ENCODE data around the gene COBLL1.
A peak's percentile ranks its signal among the peaks of the same experiment; 100 is the strongest.

COBLL1 gene

DNA sequence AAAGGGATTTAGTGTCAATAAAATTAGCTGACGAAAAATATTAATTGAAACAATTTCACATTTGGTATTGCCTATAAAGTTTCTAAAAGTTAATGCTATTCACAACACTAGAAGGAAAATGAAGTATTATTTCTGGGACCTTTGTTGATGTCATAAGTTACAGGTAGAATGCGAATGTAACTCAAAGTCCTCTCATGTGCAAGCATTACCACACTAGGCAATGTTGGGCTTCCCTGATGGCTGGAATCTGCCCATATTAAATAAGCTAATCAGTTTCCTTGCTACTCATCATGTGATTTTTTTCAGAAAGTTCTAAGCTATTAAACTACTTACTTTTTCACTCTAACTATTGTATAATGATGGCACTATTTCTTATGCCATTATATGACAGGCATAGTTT, 44.6 kb downstream of the COBLL1 start:
- H3K4me3 ChIP-seq (ENCODE audit: low read length), result no peak overlapping the region
- TF ChIP-seq, protein P1, sequence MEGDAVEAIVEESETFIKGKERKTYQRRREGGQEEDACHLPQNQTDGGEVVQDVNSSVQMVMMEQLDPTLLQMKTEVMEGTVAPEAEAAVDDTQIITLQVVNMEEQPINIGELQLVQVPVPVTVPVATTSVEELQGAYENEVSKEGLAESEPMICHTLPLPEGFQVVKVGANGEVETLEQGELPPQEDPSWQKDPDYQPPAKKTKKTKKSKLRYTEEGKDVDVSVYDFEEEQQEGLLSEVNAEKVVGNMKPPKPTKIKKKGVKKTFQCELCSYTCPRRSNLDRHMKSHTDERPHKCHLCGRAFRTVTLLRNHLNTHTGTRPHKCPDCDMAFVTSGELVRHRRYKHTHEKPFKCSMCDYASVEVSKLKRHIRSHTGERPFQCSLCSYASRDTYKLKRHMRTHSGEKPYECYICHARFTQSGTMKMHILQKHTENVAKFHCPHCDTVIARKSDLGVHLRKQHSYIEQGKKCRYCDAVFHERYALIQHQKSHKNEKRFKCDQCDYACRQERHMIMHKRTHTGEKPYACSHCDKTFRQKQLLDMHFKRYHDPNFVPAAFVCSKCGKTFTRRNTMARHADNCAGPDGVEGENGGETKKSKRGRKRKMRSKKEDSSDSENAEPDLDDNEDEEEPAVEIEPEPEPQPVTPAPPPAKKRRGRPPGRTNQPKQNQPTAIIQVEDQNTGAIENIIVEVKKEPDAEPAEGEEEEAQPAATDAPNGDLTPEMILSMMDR (conservative IDR thresholded peaks at IDR 0.05; ENCODE audit: low read length), result no peak
- no peak for DNase-seq (ENCODE audit: low read depth)

DNA sequence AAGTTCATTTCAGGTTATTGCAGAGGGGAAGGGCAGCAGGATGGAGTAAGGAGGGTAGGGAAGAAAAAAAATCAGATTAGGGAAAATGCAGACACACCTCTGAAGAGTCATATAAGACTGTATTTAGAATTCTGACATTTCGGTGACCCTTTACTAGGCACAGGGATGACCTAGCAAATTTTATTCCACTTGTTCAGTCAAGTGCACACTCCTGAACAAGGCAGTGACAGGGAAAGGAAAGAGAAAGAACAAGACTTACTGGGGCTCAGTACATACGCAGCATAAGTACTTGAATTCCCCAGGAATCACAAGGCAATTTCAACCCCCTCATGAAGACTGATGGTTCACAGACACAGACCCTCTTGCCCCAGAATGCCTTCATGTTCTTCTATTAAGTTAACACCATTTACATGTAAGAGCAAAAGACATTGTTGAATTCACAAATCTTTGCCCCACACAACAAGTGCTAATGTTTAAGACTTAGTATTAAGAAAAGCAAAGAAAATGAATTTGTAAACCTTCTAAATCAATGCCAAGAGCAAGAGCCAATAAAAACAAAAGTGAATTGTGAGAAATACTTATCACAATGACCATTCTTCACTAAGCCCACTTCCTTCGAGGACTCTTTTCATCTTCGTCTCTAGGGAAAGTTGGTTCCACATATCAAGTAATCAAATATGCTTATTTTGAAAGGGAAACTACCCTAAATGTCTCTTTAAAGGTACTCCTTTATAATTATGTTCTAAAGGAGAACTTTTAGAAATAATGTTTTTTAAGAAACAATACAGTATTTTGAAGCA, 47.0 kb downstream of the COBLL1 start:
- TF ChIP-seq, protein P1 (conservative IDR thresholded peaks at IDR 0.05; ENCODE audit: low read length), result no peak
- no peak overlapping the region for H3K4me3 ChIP-seq (ENCODE audit: low read length)
- no peak for DNase-seq (ENCODE audit: low read depth)

DNA sequence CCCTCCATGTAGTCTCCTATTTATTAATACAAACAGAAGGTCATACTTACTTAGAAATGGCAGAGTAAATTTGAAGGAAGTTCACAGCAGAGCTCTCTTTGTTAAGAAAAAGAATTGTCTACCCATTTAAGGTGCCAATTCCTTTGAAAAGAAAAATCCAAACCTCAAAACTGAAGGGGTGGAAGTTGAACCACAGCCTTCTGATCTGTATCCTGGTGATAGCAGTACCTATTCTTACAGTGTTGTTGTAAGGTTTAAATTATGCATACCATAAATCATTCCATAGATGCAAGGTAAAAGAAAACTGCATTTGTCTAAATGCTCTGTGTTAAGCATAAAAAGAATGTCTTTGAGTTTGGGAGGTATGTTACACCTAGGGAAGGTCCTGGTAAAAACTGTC, 47.6 kb downstream of the COBLL1 start:
- H3K4me3 ChIP-seq (ENCODE audit: low read length), result no peak overlapping the region
- no peak for DNase-seq (ENCODE audit: low read depth)
- TF ChIP-seq, protein P1 (conservative IDR thresholded peaks at IDR 0.05; ENCODE audit: low read length), result no peak

DNA sequence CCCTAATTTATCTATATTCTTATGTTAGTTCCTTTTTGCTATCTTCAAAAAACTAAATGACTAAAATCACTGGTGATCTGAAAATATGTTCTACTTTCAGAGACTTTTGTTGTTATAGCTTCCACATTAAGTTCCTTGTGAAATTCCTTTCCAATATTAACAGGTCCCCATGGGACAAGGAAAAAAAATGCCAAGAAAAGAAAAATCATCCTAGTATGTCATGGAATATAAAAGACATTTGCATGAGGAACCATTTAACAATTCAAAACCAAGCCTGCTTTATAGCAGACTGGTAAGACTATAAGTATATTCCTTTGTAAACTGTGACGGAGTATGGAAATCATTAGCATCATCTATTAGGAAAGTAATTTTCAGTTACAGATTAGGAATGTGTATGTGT, 48.1 kb downstream of the COBLL1 start:
- H3K4me3 ChIP-seq (ENCODE audit: low read length), result no peak overlapping the region
- DNase-seq (ENCODE audit: low read depth), result peak; percentile 44
- TF ChIP-seq, protein P1 (conservative IDR thresholded peaks at IDR 0.05; ENCODE audit: low read length), result no peak

DNA sequence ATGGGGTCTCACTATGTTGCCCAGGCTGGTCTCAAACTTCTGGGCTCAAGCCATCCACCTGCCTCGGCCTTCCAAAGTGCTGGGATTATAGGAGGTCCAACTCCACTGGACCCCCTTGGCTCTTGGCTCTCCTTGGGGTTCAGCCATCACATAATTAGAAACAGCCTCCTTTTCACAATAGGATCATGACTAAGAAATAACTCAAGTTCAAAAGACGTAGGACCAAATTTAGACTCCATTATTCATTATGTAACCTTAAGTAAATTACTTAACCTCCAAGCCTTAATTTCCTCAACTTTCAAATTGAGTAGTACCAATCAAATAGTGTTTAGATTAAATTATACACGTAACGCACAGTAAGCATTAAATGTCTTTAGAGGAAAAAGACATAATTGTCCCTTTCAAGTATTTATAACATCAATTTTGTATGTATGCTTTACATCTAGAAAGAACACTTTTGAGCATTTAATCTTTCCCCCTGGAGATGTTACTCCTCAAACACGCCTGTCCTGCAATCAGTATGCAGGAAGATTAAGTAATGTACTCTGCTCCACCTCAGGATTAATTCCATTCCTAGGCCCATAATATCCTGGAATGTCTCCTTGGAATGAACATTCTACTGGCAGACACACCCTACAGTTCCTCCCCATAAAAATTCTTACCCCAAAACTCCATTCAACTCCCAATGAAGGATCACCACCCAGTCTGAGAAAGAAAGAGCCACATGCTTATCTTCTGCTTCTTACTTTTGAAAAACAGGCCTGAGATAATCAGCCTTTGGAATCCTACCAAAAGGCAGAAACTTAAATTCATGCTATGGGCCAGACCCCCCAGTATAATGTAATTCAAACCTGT, 49.1 kb downstream of the COBLL1 start:
- DNase-seq (ENCODE audit: low read depth), result peak; percentile 69
- TF ChIP-seq, protein P1 (conservative IDR thresholded peaks at IDR 0.05; ENCODE audit: low read length), result no peak
- H3K4me3 ChIP-seq (ENCODE audit: low read length), result no peak overlapping the region

DNA sequence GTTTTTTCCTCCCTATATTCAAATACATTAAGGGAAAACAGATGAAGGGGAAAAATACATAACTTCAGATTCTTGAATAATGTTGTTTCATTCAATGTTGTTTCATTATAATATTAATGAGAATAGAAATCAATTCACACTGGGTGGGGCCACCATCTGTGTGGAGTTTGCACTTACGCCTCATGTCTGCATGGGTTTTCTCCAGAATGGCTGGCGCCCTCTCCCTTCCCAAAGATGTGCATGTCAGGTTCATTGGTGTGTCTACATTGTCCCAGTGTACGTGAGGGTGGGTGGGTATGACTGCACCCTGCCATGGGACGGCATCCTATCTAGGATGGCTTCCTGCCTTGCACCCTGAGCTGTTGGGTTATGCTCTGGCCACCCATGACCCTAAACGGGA, 51.7 kb downstream of the COBLL1 start:
- no peak overlapping the region for H3K4me3 ChIP-seq (ENCODE audit: low read length)
- TF ChIP-seq, protein P1 (conservative IDR thresholded peaks at IDR 0.05; ENCODE audit: low read length), result no peak
- no peak for DNase-seq (ENCODE audit: low read depth)

Measured in AG10803 (cell line).